ENCODE data around the gene ZBTB7B.

- no peak for TF ChIP-seq CTCF (IDR thresholded peaks at IDR 0.05)
- no peak for TF ChIP-seq POLR2A (IDR thresholded peaks at IDR 0.05)
Observed at GRCh38 chr1:155040358-155041093, 37.9 kb downstream of the ZBTB7B start.
